ENCODE data around the gene TRMT10C.

- TF ChIP-seq ZC3H10 (CRISPR knock-in tag; IDR thresholded peaks at IDR 0.05) (no peak), POU6F1 (CRISPR knock-in tag; IDR thresholded peaks at IDR 0.05; ENCODE audit: borderline replicate concordance, low read depth) (no peak), SNAI2 (CRISPR knock-in tag; IDR thresholded peaks at IDR 0.05) (no peak)
Observed at GRCh38 chr3:101556064-101556463, 5.6 kb upstream of the TRMT10C start.

Measured in SK-N-SH treated with all-trans-retinoic acid at 6 μM for 48 hours (cell line).